IgD-negative memory B cell (primary cell): ENCODE measurements around the gene BSG. TPM values are rescaled to one million over a fixed set of nuclear protein-coding genes. Genes with fewer than 3 reads are reported as not detected.
A peak's percentile ranks its signal among the peaks of the same experiment; 100 is the strongest.

Source experiments
- H3K27ac Mint-ChIP-seq, 3 donors: one replicate each; pipeline ENCODE4 v1.8.0; 2020 to 2022; ENCODE audit warnings: mild to moderate bottlenecking in 3 of 3, mixed read lengths in 3 of 3, moderate library complexity in 1 of 3
- H3K27me3 Mint-ChIP-seq: one replicate; pipeline ENCODE4 v1.8.0; 2021; ENCODE audit warnings: mixed read lengths
- H3K36me3 Mint-ChIP-seq: one replicate; pipeline ENCODE4 v1.8.0; 2020; ENCODE audit warnings: mild to moderate bottlenecking, mixed read lengths
- H3K4me1 Mint-ChIP-seq, 3 donors: one replicate each; pipeline ENCODE4 v1.8.0; 2020 to 2022; ENCODE audit warnings: mixed read lengths in 3 of 3, mild to moderate bottlenecking in 1 of 3
- H3K4me3 Mint-ChIP-seq, 4 donors: one replicate each; pipeline ENCODE4 v1.8.0; 2020 to 2022; ENCODE audit warnings: mild to moderate bottlenecking in 4 of 4, mixed read lengths in 4 of 4, moderate library complexity in 3 of 4
- H3K9me3 Mint-ChIP-seq, 3 donors: one replicate each; pipeline ENCODE4 v1.8.0; 2020 to 2021; ENCODE audit warnings: mixed read lengths in 3 of 3, mild to moderate bottlenecking in 1 of 3
- polyA plus RNA-seq: library from polyadenylated mRNA; unstranded; fragments of 300-500 nt; fragmentation: Illumina TruSeq; gene quantifications from one replicate; pipeline ENCODE4 v1.2.3, GENCODE V29; 2021

Gene BSG
- polyA plus RNA-seq, 1 donor from 2014 or later = 287 TPM

- no peaks in the 10 kb centered on the region for H3K9me3 Mint-ChIP-seq
- no peaks in the 10 kb centered on the region for H3K27me3 Mint-ChIP-seq
- peak overlapping the region in 1 of 3 donors; percentile 61 for H3K27ac Mint-ChIP-seq
- peaks cover 2% of the 10 kb centered on the region for H3K36me3 Mint-ChIP-seq
- H3K4me3 Mint-ChIP-seq = peak overlapping the region in 1 of 4 donors; percentile 85
- peaks cover 5 to 7% (median 5%) of the 10 kb centered on the region in 3 donors for H3K4me1 Mint-ChIP-seq
Measured at GRCh38 chr19:535017-535835, 37.2 kb upstream of the BSG start.

- Mint-ChIP-seq H3K27ac (no peak overlapping the region), H3K9me3 (no peaks in the 10 kb centered on the region), H3K27me3 (no peaks in the 10 kb centered on the region), H3K36me3 (peaks cover 2% of the 10 kb centered on the region), H3K4me3 (no peak overlapping the region), H3K4me1 (peaks cover 5 to 7% (median 5%) of the 10 kb centered on the region in 3 donors)
Measured at GRCh38 chr19:536031-536880, 36.1 kb upstream of the BSG start.

- peaks cover 5 to 7% (median 5%) of the 10 kb centered on the region in 3 donors for H3K4me1 Mint-ChIP-seq
Measured at GRCh38 chr19:536881-537404, 35.5 kb upstream of the BSG start.

GRCh38 chr19:538641-539428, 33.6 kb upstream of the BSG start:
- Mint-ChIP-seq H3K27me3 (no peaks in the 10 kb centered on the region), H3K4me3 (no peak overlapping the region), H3K4me1 (peaks cover 0 to 2% (median 0%) of the 10 kb centered on the region in 3 donors), H3K36me3 (peaks cover 3% of the 10 kb centered on the region), H3K9me3 (no peaks in the 10 kb centered on the region), H3K27ac (no peak overlapping the region)

More at GRCh38 chr19:536881-537404, 35.5 kb upstream of the BSG start:
- Mint-ChIP-seq H3K27ac (no peak overlapping the region), H3K4me3 (no peak overlapping the region), H3K9me3 (no peaks in the 10 kb centered on the region), H3K36me3 (peaks cover 2% of the 10 kb centered on the region), H3K27me3 (no peaks in the 10 kb centered on the region)

DNA sequence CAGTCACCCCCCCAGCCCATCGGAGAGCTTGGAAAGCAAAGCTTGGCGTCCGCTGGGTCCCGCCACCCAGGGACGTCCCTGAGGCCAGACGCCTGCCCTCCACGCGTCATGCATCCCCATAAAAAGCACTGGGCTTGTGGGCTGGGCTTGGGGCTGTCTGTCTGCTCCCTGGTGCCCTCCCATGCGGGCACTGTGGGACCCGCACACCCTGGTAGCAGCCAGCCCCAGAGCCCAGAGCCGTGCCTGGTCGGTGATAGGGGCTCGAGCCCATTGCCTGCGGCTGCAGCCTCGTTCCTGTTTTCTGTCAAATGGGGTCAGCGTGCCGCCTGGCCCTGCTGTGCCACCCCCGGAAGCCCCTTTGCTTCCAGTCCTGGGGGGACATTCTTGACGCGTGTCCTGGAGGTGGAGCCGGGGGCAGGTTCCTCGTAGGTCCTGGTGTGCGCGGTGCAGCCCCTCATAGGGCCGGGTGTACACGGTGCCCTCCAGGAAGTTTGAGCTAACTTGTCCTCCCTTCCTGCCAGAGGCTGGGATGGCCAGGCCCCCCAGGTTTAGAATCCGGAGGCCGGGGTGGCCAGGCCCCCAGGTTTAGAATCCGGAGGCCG, 32.9 kb upstream of the BSG start:
- Mint-ChIP-seq H3K4me3 (no peak overlapping the region), H3K27ac (no peak overlapping the region), H3K4me1 (peaks cover 0 to 2% (median 0%) of the 10 kb centered on the region in 3 donors), H3K27me3 (no peaks in the 10 kb centered on the region), H3K36me3 (peaks cover 3% of the 10 kb centered on the region), H3K9me3 (no peaks in the 10 kb centered on the region)

GRCh38 chr19:540867-541637, 31.3 kb upstream of the BSG start:
- no peak overlapping the region for H3K4me3 Mint-ChIP-seq
- no peaks in the 10 kb centered on the region for H3K27me3 Mint-ChIP-seq
- H3K9me3 Mint-ChIP-seq = no peaks in the 10 kb centered on the region
- H3K27ac Mint-ChIP-seq = no peak overlapping the region
- H3K4me1 Mint-ChIP-seq = no peaks in the 10 kb centered on the region
- peaks cover 3% of the 10 kb centered on the region for H3K36me3 Mint-ChIP-seq

DNA sequence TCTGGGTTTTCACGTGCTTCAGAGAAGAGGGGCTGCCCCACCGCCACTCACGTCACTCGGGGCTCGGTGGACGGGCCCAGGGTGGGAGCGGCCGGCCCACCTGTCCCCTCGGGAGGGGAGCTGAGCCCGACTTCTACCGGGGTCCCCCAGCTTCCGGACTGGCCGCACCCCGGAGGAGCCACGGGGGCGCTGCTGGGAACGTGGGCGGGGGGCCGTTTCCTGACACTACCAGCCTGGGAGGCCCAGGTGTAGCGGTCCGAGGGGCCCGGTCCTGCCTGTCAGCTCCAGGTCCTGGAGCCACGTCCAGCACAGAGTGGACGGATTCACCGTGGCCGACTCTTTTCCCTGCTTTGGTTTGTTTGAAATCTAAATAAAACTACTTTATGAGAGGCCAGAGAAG, 30.7 kb upstream of the BSG start:
- Mint-ChIP-seq H3K36me3 (peaks cover 3% of the 10 kb centered on the region), H3K4me1 (no peaks in the 10 kb centered on the region)

DNA sequence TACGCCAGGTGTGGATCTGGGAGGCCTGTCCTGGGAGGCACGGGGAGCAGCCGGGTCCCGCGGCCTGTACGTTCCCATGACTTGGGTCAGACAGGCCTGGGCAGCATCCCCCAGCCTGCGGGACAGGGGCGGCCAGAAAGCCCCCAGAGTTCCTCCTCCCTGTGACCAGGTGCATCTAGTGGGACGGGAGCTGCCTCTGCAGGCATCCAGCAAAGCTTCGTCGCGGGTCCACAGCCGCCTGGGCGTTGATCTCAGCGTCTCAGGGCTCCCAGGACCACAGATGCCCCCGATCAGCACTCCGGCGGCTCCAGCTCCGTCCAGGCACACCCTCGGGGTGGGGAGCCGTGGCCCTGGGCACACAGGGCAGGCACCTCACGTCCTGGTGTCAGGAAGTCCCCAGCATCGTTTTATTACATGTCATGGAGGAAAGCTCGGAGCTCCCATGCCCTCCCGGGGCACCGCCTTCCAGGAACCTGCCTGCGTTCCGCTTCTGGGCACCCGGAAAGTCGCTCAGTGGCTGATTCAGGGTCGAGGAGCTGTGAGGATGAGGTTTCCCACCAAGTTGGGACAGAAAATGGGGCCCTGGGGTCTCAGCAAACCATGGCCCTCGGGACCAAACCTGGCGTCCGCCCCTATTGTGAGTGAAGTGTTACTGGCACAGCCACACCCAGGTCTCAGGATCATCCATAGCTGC, 30.1 kb upstream of the BSG start:
- H3K4me3 Mint-ChIP-seq = peak overlapping the region in 1 of 4 donors; percentile 49
- H3K27me3 Mint-ChIP-seq = no peaks in the 10 kb centered on the region
- no peaks in the 10 kb centered on the region for H3K4me1 Mint-ChIP-seq
- H3K36me3 Mint-ChIP-seq = peaks cover 3% of the 10 kb centered on the region
- no peak overlapping the region for H3K27ac Mint-ChIP-seq
- no peaks in the 10 kb centered on the region for H3K9me3 Mint-ChIP-seq

More for the DNA sequence above, 30.7 kb upstream of the BSG start:
- Mint-ChIP-seq H3K9me3 (no peaks in the 10 kb centered on the region), H3K4me3 (no peak overlapping the region), H3K27ac (no peak overlapping the region), H3K27me3 (no peaks in the 10 kb centered on the region)

- no peaks in the 10 kb centered on the region for H3K4me1 Mint-ChIP-seq
- no peaks in the 10 kb centered on the region for H3K9me3 Mint-ChIP-seq
- H3K27ac Mint-ChIP-seq = no peak within 1 kb of the TSS
- H3K36me3 Mint-ChIP-seq = peaks cover 3% of the 10 kb centered on the region
- H3K27me3 Mint-ChIP-seq = no peaks in the 10 kb centered on the region
- H3K4me3 Mint-ChIP-seq = peak within 1 kb of the TSS in 3 of 4 donors; percentile 27 to 78 (median 38)
Measured at GRCh38 chr19:543910-544608, 28.3 kb upstream of the BSG start, which contains the start of gene GZMM. Gene GZMM, plus strand, starts transcription at chr19:544053. Its CDS starts 19 bp downstream, at chr19:544072.

DNA sequence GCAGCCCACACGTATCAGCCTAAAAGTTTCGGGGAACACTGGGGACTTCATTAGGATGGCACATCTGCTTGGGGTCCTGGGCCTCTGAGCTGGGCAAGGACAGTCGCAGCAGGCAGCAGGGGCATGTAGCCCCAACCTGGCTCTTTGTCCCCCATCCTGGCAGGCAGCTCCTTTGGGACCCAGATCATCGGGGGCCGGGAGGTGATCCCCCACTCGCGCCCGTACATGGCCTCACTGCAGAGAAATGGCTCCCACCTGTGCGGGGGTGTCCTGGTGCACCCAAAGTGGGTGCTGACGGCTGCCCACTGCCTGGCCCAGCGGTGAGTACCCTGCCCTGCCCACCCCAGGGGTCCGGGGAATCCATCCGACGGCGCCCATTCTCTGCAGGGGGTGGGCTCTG, 25.3 kb upstream of the BSG start:
- H3K27me3 Mint-ChIP-seq = no peaks in the 10 kb centered on the region
- no peaks in the 10 kb centered on the region for H3K4me1 Mint-ChIP-seq
- peaks cover 3% of the 10 kb centered on the region for H3K36me3 Mint-ChIP-seq
- H3K4me3 Mint-ChIP-seq = no peak overlapping the region
- no peaks in the 10 kb centered on the region for H3K9me3 Mint-ChIP-seq
- H3K27ac Mint-ChIP-seq = no peak overlapping the region

GRCh38 chr19:547836-548720, 24.3 kb upstream of the BSG start:
- no peak overlapping the region for H3K4me3 Mint-ChIP-seq
- H3K27me3 Mint-ChIP-seq = peaks cover 3% of the 10 kb centered on the region
- H3K36me3 Mint-ChIP-seq = peaks cover 2% of the 10 kb centered on the region
- H3K27ac Mint-ChIP-seq = no peak overlapping the region
- H3K9me3 Mint-ChIP-seq = no peaks in the 10 kb centered on the region
- H3K4me1 Mint-ChIP-seq = no peaks in the 10 kb centered on the region
